Lower leg skin (tissue), 3 donors: Measurements from ENCODE around the gene NIPAL3.

ENCODE experiments used
- CTCF ChIP-seq, 3 donors: fragments of 450-650 bp; IDR thresholded peaks; one replicate each; pipeline ENCODE4 v1.5.1; 2016; ENCODE audit warnings: antibody characterized with exemption in 3 of 3, mild to moderate bottlenecking in 3 of 3, moderate library complexity in 2 of 3
- POLR2A ChIP-seq, 2 donors: fragments of 450-650 bp; IDR thresholded peaks; one replicate each; pipeline ENCODE4 v1.6.1; 2016 to 2017; ENCODE audit warnings: antibody characterized with exemption in 2 of 2, mild to moderate bottlenecking in 1 of 2, moderate library complexity in 1 of 2

GRCh38 chr1:24441996-24442668 is 26.5 kb downstream of the NIPAL3 start:
- TF ChIP-seq CTCF (IDR thresholded peaks at IDR 0.05), result no peak
- no peak for TF ChIP-seq POLR2A (IDR thresholded peaks at IDR 0.05)
